Activated effector memory CD4-positive, alpha-beta T cell treated with anti-CD3 and anti-CD28 coated beads, Interleukin-2, amount 50 U/mL, for 16 hours (primary cell): ENCODE data around the gene ATPAF2.

Experiments
- DNase-seq: peaks from one replicate; pipeline ENCODE4 v3.0.0-alpha.2; 2020

ATPAF2 gene

DNA sequence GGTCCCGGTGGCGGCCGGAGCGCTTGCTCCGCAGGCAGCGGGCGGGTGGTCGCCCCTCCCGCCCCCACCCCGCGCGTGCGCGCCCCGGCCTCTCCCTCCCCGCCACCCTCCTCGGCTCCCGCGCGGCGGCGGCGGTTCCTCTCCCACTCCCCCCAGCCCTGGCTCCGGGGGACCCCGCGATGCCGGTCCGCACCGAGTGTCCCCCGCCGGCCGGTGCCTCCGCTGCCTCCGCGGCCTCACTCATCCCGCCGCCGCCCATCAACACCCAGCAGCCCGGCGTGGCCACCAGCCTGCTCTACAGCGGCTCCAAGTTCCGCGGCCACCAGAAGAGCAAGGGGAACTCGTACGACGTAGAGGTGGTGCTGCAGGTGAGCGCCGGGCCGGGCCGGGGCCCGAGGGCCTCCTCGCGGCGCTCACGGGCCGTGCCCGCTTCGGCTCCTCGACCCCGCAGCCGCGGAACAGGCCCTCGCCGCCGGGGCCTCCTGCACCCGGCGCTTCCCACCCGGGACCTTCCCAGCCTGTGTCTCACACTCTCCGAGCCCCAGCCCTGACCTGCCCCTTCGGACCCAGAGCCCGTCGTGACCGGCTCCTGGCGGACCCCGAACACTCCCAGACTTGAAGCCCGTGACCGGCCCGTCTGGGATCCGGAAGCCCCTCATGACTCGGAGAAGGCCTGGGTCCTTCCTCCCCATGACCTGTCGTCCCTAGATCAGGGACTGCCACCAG lies 730 bp upstream of the ATPAF2 start:
- DNase-seq, result no peak

DNA sequence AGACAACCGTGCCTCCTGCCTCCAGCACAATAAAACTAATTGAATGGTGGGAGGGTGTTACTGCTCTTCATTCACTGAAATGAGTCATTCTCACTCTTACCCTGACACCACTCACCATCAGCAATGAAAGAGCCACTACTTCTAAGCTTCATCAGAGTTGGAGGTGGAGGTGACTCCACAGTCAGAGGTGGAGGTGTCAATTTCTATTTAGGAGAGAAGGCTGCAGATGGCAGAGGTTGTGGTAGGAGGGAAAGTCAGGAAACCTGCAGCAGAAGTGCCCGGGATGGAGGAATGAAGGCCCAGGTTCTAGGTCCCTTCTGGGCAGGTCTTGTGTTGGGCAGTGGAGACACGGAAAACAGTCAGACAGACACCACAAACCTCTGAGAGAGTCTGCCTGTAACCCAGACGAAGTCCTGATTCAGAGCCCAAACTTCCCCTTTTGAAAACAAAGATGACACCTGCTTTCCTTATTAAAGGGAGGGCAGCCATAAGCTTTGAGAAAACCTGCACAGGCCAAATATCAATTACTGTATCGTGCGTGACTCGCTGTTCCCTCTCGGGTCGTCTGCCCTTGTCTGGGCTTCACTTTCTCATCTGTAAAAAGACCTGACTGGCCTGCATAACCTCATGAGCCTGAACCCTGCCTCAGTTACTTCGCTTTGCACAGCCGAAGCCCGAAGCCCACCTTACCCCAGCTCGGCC lies 668 bp downstream of the ATPAF2 start:
- DNase-seq, result peak; percentile 64

DNA sequence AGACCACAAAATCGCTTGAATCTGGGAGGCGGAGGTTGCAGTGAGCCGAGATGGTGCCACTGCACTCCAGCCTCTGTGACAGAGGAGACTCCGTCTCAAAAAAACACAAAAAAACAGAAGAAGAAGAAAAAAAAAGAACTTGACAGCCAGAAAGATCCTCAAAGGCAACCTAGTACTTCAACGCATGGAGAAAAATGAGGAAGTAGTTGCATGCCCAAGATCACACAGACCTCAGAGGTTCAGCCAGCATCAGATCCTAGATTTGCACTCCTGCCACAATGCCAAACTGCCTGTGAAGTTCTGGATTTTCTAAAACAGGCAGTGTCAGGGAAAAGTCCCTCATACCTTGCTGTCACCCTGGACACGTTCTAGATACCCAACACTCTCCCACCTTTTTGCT lies 1.5 kb downstream of the ATPAF2 start:
- DNase-seq, result no peak

DNA sequence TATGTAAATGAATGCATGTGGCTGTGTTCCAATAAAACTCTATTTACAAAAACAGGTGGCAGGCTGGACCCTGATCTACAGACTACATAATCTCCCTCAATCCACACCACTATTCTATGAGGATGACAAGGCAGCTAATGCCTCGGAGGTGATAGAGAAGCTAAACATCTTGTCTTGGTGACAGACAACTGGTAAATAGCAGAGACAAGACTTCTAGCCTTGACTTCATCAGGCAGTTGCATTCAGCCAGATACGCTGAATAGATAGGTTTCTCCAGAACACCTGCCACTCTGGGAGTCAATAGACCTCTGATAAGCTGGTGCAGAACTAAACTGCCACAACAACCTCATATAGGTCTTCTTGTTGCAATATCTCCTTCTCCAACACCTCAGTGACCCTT lies 3.3 kb downstream of the ATPAF2 start:
- no peak for DNase-seq

DNA sequence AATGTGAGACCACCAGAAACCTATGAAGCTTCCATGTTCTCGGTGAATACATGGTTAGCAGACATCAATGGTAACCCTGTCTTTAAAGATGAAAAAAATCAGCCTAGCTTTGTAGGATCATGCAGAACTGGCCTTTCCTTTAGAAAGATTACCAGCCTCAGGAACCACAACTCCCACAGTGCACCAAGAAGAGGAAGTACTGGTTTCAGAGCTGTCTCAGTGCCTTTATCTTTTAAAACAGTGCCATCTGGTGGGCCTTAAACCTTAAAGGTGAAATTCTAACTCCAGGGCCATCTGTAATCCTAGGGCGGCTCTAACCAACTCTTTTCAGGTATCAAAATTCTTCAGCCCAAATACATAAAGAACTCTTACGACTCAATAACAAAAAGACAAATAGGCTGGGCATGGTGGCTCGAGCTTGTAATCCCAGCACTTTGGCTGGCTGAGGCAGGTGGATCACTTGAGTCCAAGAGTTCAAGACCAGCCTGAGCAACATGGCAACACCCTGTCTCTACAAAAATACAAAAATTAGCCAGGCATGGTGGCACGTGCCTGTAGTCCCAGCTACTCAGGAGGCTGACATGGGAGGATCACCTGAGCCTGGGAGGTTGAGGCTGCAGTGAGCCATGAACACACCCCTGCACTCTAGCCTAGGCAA lies 5.4 kb downstream of the ATPAF2 start:
- DNase-seq, result peak; percentile 72

DNA sequence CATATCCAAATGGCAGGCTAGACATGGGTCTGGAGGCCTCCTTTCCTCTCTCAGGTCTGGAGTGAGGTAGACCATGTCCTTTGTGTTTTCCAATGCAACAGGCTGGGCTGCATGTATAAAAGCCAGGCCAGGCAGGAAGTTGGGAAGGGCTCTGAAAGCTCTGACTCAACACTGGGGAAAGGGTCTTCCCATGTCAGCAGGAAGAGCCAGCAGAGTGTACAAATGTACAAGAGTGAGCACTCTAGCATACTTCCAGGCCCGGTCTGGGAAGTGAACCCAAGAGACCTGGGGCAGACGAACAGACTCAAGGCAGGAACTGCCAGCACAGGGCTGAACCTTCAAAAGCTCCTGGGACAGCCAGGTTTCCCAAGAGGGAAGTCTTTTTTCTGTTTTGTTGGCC lies 7.0 kb downstream of the ATPAF2 start:
- DNase-seq, result no peak

DNA sequence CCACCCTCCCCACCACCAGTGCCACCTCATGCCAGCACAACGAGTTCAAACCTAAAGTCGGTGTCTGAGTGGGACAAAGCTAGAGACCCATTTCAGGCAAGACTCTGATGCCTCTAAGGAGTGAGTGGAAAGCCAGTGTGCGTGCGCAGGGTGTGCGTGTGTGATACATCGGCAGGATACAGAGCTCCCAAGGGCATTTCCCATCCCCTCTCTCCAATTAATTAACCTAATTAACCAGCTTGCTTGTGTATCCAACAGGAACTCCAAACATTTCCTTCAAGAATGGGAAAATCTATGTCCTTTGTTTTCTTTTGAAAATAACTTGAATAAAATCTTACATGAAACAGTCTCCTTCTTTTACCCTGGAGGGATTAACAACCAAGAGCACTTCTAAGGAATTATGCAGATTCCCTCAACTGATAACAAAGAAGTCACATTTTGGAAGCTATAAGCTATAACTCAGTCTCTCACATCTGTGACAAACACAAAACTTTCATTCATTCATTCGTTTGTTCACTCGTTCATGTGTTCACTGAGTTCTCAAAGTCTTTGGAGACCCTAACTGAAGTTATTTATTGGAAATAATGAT lies 9.9 kb downstream of the ATPAF2 start:
- DNase-seq, result no peak

DNA sequence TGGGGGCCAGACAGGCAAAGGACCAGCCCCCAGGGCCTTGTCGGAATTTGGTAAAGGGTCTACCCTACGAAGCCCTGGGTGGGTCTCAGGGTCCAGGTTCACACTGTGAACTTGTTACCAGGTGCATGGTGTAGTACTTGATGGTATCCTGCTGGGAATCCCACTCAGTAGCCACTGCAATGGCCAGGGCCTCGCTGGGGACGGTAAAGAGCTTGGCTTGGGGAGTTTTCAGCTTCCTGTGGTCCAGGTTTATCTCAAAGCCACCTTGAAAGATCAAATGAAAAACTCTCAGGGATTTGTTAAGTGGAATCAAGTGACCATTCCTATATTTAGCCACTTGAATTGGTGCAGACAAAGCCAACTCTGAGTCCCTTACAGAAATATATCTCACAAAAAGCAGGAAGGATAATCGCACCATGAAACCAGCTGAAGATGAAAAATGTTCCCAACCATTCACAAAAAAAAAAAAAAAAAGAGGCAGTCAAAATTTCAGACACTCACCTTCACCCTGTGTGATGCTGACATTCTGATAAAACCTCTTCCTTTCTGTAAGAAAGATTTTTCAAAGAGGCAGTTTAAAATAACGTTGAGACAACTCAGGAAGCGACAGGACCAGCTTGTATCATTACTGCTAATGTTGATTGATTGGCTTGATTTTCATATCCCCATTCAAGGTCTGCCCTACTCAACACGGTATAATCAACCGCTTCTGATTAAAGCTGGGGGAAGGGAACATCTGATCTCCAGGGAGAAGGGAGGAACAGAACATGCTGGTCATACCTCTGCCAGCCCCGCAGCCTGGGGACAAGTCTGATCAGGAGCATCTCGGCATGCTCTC lies 10.6 kb downstream of the ATPAF2 start:
- DNase-seq, result no peak

DNA sequence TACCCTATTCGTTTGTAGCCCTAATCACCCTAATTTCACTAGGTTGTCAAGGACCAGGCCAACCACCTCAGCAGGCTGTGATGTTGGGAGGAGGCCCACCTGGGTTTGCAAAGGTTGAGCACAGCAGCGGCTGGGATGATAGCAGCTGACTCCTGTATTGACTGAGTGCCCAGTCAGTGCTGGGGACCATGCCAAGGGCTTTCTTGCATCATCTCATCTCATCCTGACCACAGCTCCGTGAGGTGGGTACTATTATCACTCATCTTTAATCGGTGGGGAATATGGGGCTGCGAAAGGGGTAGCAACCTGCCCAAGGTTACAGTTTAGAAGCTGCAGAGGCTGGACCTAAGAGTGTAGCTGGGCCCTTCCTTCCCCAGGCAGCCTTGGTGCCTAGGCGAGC lies 11.7 kb downstream of the ATPAF2 start:
- no peak for DNase-seq

DNA sequence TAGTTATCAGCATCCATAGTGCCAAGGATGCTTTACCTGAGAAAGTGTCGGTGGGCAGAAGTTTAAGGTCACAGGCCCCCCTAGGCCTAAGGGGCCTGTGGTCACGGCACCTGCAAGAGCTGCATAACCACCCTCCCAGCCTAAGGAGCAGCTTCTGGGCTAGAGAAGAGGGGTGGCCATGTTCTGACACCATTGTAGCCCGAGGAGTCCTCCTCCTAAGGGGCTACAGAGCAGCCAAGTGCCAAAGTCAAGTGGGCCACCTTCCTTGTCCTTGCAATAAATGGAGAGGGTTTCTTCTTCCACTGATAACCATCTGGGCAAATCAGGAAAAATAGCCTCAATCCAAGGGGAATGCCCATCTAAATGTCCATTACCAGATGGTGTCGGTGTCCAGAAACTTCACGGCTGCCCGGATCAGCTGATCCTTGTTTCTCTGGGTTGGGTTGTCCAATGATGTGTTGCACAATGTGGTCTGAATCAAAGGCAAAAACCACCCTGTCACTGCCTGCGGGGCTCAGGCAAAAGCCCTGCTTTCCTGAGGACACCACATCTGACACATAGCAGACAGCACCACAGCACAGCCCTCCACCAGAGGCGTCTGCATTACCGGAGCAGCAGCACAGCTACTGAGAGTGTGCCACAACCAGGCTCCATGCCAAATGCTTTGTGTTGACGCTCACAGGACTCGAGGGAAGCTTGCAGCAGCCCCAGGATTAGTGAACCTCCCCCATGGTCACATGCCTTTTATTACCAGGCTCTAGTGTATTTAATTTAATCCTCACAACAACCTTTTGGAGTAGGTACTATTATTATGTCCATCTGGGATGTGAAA lies 12.8 kb downstream of the ATPAF2 start:
- no peak for DNase-seq

DNA sequence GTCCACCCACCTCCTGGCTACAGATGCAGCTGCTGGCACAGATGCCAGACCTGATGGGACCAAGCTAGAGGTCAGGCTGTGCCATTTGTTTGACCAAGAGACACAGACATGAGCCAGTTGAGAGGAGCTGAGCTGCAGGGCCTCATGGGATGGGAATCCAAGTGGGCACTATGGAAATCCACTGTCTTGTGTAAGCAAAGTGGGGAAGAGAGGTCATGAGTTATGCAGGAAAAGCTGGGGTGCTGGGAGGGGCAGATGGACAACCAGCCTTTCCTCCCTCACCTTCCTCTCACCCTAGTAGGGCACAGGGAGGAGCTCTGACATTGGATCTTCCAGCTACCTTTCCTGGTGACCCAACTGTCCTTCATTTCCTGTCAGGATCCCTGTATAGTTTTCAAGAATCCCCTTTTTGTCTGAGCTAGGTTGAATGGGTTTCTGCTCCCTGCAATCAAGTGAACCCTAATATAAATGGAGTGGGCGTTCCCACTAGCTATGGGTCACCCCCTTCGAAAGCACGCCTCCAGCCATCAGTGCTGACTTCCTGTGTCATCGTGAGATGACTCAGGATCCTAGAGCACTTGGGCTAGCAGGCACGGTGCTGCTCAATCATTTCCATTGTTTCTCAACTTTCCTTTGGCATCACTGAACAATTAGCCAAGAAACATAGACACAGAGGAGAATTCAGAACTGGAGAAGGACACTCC lies 13.6 kb downstream of the ATPAF2 start:
- DNase-seq, result peak; percentile 67

DNA sequence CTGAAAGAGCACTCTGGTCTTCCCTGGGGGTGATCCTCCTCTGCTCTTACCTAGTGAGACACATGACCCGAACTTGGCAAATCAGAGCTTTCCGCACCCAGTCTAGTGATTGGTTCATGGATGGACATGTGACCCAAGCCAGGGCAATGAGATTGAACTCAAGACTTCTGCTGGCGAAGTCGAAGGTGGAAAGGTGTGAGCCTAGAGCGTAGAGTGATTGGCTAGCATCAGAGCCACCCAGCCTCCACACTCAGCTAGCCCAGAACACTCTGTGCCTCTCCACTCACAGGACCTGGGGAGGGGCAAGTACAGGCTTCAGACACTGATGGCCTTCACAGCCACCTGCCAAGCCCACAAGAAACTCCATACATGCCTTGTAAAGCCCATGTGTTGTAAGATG lies 17.6 kb downstream of the ATPAF2 start:
- no peak for DNase-seq

DNA sequence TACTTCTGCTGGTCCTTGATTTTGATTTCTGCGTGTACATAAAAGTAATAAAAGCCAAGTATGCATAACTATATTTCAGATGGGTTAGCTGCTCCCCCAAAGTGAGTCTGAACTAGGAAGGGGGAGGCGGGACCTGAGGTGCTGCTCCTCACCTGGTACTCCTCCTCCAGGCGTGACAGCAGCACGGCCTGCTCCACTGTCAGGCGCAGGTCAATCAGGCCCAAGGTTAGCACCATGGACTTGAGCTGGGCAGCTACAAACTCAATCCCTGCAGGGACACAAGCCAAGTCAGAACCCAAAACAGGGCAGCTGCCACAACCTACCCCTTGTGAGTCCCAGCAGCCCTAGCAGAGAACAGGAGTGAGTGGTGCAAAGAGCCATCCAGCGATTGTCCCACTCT lies 18.0 kb downstream of the ATPAF2 start:
- no peak for DNase-seq

DNA sequence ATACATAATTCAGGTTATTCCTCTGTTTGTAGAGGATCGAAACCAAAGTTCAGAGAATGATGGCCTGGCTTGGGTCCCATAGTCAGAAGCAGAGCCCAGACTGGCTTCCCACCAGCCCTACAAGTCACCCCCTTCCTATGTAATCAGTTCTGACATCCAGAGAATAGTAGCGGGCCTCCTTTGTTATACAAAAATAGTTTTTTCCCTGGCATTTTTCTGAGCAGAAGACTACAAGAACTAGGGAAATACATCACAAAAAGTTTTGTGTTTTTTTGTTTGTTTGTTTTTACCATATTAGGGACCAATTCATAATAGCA lies 19.2 kb downstream of the ATPAF2 start:
- DNase-seq, result no peak

DNA sequence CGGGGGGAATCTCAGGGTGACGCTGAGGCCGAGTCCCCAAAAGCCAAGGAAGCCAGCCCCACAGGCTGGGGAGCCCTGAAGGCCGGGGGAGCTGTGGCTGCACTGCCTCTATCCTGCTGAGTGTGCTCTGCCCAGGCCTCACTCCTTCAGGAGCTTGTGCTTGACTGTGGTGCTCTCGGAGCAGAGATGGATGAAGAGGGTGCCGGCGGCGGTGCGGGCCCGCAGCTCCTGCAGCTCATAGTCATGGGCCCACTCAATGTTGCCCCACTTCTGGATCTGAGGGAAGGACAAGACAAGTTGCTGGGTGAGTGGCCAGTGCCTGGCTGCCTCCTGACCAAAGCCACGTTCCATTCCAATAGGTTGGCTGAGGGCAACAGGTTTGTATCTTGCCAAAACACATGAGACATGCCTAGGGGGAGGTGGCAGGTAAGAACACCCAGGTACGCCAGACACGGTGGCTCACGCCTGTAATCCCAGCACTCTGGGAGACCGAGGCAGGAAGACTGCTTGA lies 20.5 kb downstream of the ATPAF2 start:
- no peak for DNase-seq

DNA sequence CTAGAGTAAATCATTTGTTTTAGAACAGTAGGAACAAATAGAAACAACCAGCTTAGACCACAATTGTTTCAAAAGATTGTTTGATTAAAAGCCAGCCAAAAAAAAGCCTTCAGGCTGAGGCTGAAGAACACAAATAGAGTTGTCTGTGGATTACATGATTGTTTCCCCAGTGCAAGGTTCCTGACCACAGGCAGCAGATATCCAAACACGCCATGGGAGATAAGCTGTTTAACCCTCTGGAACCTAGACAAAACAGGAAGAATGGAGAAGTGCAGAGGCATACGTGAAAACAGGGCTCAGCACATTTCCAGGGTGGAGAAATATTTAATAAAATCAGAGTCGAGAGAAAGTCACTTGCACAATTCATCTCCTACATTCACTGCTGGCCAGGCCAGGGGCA lies 21.0 kb downstream of the ATPAF2 start:
- no peak for DNase-seq

DNA sequence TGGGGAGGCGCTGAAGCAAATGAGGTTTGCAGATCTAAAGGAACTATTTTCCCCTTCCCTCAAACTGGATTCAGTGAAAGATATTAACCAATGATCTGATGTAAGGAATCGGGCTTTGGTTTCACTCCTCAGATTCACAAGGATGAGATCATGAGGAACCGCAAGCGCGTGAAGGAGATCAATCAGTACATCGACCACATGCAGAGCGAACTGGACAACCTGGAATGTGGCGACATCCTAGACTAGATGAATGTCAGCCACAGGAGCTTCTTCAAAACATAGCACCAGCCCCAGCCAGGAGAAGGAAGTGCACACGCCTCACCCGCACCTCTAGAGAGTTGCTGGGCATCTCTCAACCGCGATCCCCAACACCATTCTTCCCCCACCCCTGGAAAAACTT lies 22.5 kb downstream of the ATPAF2 start:
- no peak for DNase-seq

DNA sequence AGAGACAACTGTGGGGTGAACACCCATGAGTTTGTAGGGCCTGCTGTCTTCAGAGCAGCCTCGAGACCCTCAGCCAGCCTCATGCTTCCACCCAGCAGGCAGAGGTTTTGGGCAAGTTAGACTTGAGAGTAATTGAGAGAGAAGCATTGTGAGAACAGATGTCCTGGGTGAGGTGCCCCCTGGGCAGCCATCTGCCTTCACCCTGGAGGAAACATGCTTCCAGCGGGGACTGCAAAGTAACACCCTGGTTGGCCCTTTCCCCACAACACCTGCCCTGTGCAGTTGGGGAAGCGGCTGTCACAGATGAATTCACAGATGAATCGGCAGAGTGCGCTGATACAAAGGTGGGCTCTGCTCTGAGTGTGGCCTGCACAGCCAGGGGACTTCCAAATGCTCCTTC lies 23.4 kb downstream of the ATPAF2 start:
- DNase-seq, result no peak

DNA sequence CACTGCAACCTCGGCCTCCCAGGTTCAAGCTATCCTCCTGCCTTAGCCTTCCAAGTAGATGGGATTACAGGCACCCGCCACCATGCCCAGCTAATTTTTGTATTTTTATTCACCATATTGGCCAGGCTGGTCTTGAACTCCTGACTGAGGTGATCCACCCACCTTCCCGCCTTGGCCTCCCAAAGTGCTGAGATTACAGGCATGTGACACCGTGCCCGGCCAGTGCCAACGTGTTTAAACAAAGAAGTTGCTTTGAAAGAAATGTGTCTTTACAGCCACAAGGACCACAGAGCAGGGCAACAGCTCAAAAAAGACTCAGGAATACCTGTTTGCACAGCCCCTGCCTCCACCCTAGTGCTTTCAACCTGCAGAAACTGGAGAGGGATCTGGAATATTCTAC lies 25.0 kb downstream of the ATPAF2 start:
- no peak for DNase-seq

DNA sequence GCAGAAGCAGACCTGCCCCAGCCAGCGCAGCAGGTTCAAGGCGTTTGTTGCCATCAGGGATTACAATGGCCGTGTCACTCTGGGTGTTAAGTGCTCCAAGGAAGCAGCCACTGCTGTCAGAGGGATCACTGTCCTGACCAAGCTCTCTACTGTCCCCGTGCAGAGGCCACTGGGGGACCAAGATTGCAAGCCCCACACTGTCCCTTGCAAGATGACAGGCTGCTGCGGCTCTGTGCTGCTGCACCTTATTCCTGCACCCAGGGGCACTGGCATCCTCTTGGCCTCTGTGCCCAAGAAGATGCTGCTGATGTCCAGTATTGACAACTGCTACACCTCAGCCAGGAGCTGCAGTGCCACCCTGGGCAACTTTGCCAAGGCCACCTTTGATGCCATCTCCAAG lies 27.7 kb downstream of the ATPAF2 start:
- DNase-seq, result no peak
